Subcutaneous adipose tissue (tissue), 4 donors: ENCODE results near the gene MSGN1. TPM values are rescaled to one million over a fixed set of nuclear protein-coding genes. Genes with fewer than 3 reads are reported as not detected.

Source experiments
- total RNA-seq, 4 donors: library from RNA; depleted of rRNA; stranded (reverse); fragments of >200 nt; gene quantifications; one replicate each; pipeline ENCODE4 v1.1.0, GENCODE V29; 2016
- TF ChIP-seq, protein P1 (sequence below): fragments of 450-650 bp; IDR thresholded peaks from one replicate; pipeline ENCODE4 v1.5.1; 2016; ENCODE audit warnings: low read depth, mild to moderate bottlenecking, control low read depth, antibody characterized with exemption, moderate library complexity

MSGN1 gene
- total RNA-seq: not detected

DNA sequence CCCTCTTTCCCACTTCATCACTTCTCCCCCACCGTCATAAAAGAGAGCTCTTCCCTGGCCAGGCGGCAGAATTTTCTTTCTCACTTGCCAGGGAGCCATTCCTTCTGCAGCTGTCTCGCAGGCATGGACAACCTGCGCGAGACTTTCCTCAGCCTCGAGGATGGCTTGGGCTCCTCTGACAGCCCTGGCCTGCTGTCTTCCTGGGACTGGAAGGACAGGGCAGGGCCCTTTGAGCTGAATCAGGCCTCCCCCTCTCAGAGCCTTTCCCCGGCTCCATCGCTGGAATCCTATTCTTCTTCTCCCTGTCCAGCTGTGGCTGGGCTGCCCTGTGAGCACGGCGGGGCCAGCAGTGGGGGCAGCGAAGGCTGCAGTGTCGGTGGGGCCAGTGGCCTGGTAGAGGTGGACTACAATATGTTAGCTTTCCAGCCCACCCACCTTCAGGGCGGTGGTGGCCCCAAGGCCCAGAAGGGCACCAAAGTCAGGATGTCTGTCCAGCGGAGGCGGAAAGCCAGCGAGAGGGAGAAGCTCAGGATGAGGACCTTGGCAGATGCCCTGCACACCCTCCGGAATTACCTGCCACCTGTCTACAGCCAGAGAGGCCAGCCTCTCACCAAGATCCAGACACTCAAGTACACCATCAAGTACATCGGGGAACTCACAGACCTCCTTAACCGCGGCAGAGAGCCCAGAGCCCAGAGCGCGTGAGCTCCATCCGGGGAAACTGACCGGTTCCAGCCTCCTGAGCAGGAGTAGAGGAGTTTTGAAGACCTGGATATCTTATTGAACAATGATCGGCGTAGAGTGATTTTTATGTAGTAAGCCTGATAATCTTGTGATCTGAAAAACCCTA lies at the start of gene MSGN1:
Gene MSGN1, plus strand, starts transcription at position 65 of the 850 bp plus-strand sequence. Its CDS starts 59 bp downstream, at position 124.
- TF ChIP-seq, protein P1, sequence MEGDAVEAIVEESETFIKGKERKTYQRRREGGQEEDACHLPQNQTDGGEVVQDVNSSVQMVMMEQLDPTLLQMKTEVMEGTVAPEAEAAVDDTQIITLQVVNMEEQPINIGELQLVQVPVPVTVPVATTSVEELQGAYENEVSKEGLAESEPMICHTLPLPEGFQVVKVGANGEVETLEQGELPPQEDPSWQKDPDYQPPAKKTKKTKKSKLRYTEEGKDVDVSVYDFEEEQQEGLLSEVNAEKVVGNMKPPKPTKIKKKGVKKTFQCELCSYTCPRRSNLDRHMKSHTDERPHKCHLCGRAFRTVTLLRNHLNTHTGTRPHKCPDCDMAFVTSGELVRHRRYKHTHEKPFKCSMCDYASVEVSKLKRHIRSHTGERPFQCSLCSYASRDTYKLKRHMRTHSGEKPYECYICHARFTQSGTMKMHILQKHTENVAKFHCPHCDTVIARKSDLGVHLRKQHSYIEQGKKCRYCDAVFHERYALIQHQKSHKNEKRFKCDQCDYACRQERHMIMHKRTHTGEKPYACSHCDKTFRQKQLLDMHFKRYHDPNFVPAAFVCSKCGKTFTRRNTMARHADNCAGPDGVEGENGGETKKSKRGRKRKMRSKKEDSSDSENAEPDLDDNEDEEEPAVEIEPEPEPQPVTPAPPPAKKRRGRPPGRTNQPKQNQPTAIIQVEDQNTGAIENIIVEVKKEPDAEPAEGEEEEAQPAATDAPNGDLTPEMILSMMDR: no peak

DNA sequence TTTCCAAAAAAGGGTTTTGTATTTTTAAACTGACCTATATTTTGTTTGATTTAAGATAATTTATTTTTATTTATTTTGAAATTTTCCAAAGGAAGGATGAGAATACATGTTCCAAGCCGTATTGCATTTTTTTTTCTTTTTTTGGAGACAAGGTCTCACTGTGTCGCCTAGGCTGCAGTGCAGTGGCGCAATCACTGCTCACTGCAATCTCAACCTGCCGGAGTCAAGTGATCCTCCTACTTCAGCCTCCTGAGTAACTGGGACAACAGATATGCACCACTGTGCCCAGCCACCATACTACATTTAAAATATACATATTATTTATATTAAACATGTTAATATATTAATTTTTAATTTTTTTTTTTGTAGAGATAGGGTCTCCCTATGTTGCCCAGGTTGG lies 47.4 kb upstream of the MSGN1 start:
- TF ChIP-seq, protein P1: no peak

DNA sequence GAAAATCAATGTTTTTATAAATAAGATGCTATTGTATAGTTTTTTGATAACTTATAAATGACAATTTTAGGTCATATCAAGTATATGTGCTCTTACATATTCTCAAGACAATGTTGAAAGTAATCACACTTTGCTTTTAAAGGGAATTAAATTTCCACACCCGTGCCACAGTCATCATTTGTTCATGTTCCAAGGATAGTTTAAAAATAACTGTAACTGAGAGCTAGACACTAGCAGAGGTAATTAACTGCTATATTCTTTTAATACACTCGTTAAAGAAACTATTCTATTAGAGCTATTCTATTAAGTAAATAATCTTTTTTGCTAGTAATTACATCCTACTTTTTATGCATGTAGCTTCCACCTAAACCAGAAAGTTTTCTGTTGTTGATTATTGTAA lies 44.3 kb upstream of the MSGN1 start:
- TF ChIP-seq, protein P1: no peak

DNA sequence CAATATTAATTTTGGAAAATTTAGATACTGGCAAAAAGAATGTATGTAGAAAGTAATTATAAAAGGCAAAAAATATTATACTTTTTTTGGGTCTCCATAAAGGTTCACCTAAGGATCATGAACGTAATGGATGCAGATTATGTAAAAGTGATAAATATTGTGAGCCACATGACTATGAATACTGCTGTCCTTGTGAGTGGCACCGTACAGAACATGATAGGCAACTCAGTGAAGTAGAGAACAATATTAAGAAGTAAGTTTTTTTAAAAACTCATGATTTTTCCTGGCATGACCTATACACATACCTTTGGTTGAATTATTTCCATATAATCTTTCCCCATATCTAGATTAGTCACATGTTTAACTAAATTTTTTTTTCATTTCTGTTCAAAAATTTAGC lies 43.7 kb upstream of the MSGN1 start:
- TF ChIP-seq, protein P1: no peak

DNA sequence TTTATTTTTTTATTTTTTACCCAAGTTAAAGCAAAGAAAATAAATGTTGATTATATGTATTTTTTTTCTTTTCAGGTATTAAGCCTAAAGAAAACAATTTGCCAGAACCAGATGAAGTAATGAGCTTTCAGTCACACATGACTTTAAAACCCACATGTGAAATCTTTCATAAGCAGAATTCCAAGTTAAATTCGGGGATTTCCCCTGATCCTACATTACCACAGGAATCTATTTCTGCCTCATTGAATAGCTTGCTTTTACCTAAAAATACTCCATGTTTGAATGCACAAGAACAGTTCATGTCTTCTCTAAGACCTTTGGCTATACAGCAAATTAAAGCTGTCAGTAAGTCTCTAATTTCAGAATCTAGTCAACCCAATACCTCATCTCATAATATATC lies 35.7 kb upstream of the MSGN1 start:
- TF ChIP-seq, protein P1: no peak

GRCh38 chr2:17781482-17781881 lies 34.8 kb upstream of the MSGN1 start:
- TF ChIP-seq, protein P1: no peak

DNA sequence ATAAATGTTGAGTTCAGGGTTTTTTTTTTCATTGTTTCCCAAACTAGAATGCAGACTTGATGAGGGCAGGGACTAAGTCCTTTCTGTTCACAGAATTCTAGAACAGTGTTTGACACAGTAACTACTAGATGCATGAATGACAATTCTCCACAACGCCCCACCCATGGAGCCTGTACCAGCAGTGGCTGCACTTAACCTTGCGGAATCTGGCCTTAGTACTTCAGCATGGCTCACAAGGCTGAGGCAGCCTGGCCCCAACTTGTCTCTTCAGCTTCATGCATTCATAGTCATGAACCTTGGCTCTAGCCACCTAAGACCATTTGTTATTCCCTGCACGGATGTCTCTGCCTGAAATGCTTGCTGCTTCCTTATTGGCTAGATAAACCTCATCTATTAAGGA lies 29.5 kb upstream of the MSGN1 start:
- TF ChIP-seq, protein P1: no peak
